Thoracic aorta (tissue), 2 donors: ENCODE data around the gene SORBS2. TPM values are rescaled to one million over a fixed set of nuclear protein-coding genes. Genes with fewer than 3 reads are reported as not detected.

Experiments
- ATAC-seq: fragments of 150-250 bp; one replicate; pipeline ENCODE4 v1.8.0; 2017; ENCODE audit warnings: low read depth; ENCODE audit not compliant: insufficient number of reproducible peaks, low FRiP score
- DNase-seq: peaks from one replicate; pipeline ENCODE4 v3.0.0-alpha.2; 2020; ENCODE audit warnings: low spot score
- H3K27ac ChIP-seq, 2 donors: fragments of 200-600 bp; sonication (generic); 1 replicate in 1 of 2; 2 replicates in 1 of 2; pipeline ENCODE4 v1.5.1; 2016; ENCODE audit warnings: mild to moderate bottlenecking in 2 of 2, moderate library complexity in 2 of 2
- H3K27me3 ChIP-seq: fragments of 200-600 bp; sonication (generic); replicated peaks from 2 replicates; pipeline ENCODE4 v1.6.0; 2016; ENCODE audit warnings: mild to moderate bottlenecking; ENCODE audit not compliant: insufficient read depth
- H3K36me3 ChIP-seq: fragments of 200-600 bp; sonication (generic); one replicate; pipeline ENCODE4 v1.5.1; 2016
- H3K4me1 ChIP-seq, 2 donors: fragments of 200-600 bp; sonication (generic); 1 replicate in 1 of 2; 2 replicates in 1 of 2; pipeline versions ENCODE4 v1.5.1 to v1.6.0; 2016; ENCODE audit warnings: low read depth in 2 of 2, mild to moderate bottlenecking in 1 of 2; ENCODE audit not compliant: control insufficient read depth in 1 of 2
- H3K4me3 ChIP-seq: fragments of 200-600 bp; sonication (generic); 2 replicates; pipeline ENCODE4 v1.5.1; 2016; ENCODE audit warnings: mild to moderate bottlenecking
- H3K9me3 ChIP-seq: fragments of 200-600 bp; sonication (generic); 2 replicates; pipeline ENCODE4 v1.5.1; 2016
- CTCF ChIP-seq: fragments of 200-600 bp; sonication (generic); IDR thresholded peaks from one replicate; pipeline ENCODE4 v1.5.1; 2019; ENCODE audit warnings: antibody characterized with exemption
- total RNA-seq, 2 donors: library from RNA; depleted of rRNA; stranded (reverse); fragments of >200 nt; gene quantifications; one replicate each; pipeline versions ENCODE4 v1.1.0 to v1.2.3, GENCODE V29; 2016

Gene SORBS2
- total RNA-seq, 2 donors from 2014 or later, result 268 to 443 TPM

GRCh38 chr4:185761352-185762235 is 50.4 kb downstream of the SORBS2 start:
- H3K4me3 ChIP-seq, result peak overlapping the region; percentile 1
- TF ChIP-seq CTCF, result no peak
- H3K27me3 ChIP-seq, result no peaks in the 10 kb centered on the region
- H3K36me3 ChIP-seq, result no peaks in the 10 kb centered on the region
- H3K4me1 ChIP-seq, result peaks cover 0 to 10% of the 10 kb centered on the region in 2 donors
- DNase-seq, result no peak
- no peaks in the 10 kb centered on the region for H3K9me3 ChIP-seq
- no peak overlapping the region for H3K27ac ChIP-seq
- no peak for ATAC-seq

- no peak for ATAC-seq
- no peak overlapping the region for H3K4me3 ChIP-seq
- H3K36me3 ChIP-seq, result no peaks in the 10 kb centered on the region
- peaks cover 0 to 10% of the 10 kb centered on the region in 2 donors for H3K4me1 ChIP-seq
- no peak for TF ChIP-seq CTCF
- no peaks in the 10 kb centered on the region for H3K9me3 ChIP-seq
- H3K27me3 ChIP-seq, result no peaks in the 10 kb centered on the region
- no peak for DNase-seq
- H3K27ac ChIP-seq, result no peak overlapping the region
These were observed 53.2 kb downstream of the SORBS2 start for GRCh38 chr4:185758807-185759206.

GRCh38 chr4:185755451-185755850 is 56.5 kb downstream of the SORBS2 start:
- Histone ChIP-seq H3K27ac (no peak overlapping the region), H3K4me1 (no peaks in the 10 kb centered on the region), H3K36me3 (no peaks in the 10 kb centered on the region), H3K4me3 (no peak overlapping the region), H3K27me3 (no peaks in the 10 kb centered on the region), H3K9me3 (no peaks in the 10 kb centered on the region)
- ATAC-seq, result no peak
- no peak for TF ChIP-seq CTCF
- DNase-seq, result no peak

GRCh38 chr4:185754961-185755360 is 57.0 kb downstream of the SORBS2 start:
- no peaks in the 10 kb centered on the region for H3K36me3 ChIP-seq
- no peaks in the 10 kb centered on the region for H3K4me1 ChIP-seq
- H3K27ac ChIP-seq, result no peak overlapping the region
- no peaks in the 10 kb centered on the region for H3K27me3 ChIP-seq
- H3K9me3 ChIP-seq, result no peaks in the 10 kb centered on the region
- TF ChIP-seq CTCF, result no peak
- no peak for DNase-seq
- ATAC-seq, result no peak
- H3K4me3 ChIP-seq, result no peak overlapping the region

GRCh38 chr4:185752872-185753271 is 59.1 kb downstream of the SORBS2 start:
- ATAC-seq (no peak), DNase-seq (no peak)
- no peaks in the 10 kb centered on the region for H3K9me3 ChIP-seq
- H3K4me1 ChIP-seq, result peaks cover 0 to 4% of the 10 kb centered on the region in 2 donors
- H3K27ac ChIP-seq, result no peak overlapping the region
- TF ChIP-seq CTCF, result no peak
- no peaks in the 10 kb centered on the region for H3K36me3 ChIP-seq
- H3K4me3 ChIP-seq, result no peak overlapping the region
- no peaks in the 10 kb centered on the region for H3K27me3 ChIP-seq
